Measurements from ENCODE around the gene SMOC1.

SMOC1 gene

GRCh38 chr14:70013271-70013873 lies 134.2 kb downstream of the SMOC1 start:
- DNase-seq = peak; percentile 18

- DNase-seq = no peak
These were observed 135.3 kb downstream of the SMOC1 start for GRCh38 chr14:70014406-70015095.

- no peak for DNase-seq
These were observed 139.0 kb downstream of the SMOC1 start for GRCh38 chr14:70018230-70018629.

GRCh38 chr14:70018713-70019211 lies 139.5 kb downstream of the SMOC1 start:
- DNase-seq = peak; percentile 18

GRCh38 chr14:70019695-70020094 lies 140.5 kb downstream of the SMOC1 start:
- no peak for DNase-seq

GRCh38 chr14:70020352-70021170 lies 141.3 kb downstream of the SMOC1 start:
- peak; percentile 28 for DNase-seq

GRCh38 chr14:70021548-70022220 lies 142.5 kb downstream of the SMOC1 start:
- DNase-seq = no peak

- no peak for DNase-seq
These were observed 143.7 kb downstream of the SMOC1 start for GRCh38 chr14:70022771-70023445.

- DNase-seq = no peak
These were observed 144.7 kb downstream of the SMOC1 start for GRCh38 chr14:70023871-70024270.

- peak; percentile 83 for DNase-seq
These were observed 148.7 kb downstream of the SMOC1 start for GRCh38 chr14:70027785-70028428.

GRCh38 chr14:70029296-70030132 lies 150.3 kb downstream of the SMOC1 start:
- DNase-seq = no peak

- no peak for DNase-seq
These were observed 152.8 kb downstream of the SMOC1 start for GRCh38 chr14:70032016-70032415.

GRCh38 chr14:70032447-70032846 lies 153.2 kb downstream of the SMOC1 start:
- no peak for DNase-seq

GRCh38 chr14:70033116-70033515 lies 153.9 kb downstream of the SMOC1 start:
- DNase-seq = no peak

GRCh38 chr14:70033561-70033960 lies 154.3 kb downstream of the SMOC1 start:
- DNase-seq = no peak

- no peak for DNase-seq
These were observed 155.0 kb downstream of the SMOC1 start for GRCh38 chr14:70034257-70034656.

GRCh38 chr14:70036665-70037064 lies 157.4 kb downstream of the SMOC1 start:
- no peak for DNase-seq

GRCh38 chr14:70043001-70043400 lies 163.8 kb downstream of the SMOC1 start:
- no peak for DNase-seq

GRCh38 chr14:70045310-70045709 lies 166.1 kb downstream of the SMOC1 start:
- DNase-seq = no peak

GRCh38 chr14:70045844-70046535 lies 166.8 kb downstream of the SMOC1 start:
- peak; percentile 66 for DNase-seq
